RPMI8226 (cell line): Measurements from ENCODE around the gene PPM1L.
"Not testable (repeated sequence)": the region's sequence is repeated elsewhere in the genome, so short reads cannot be mapped to it uniquely, and the experiment has no call there.

Experiments used
- DNase-seq: peaks from one replicate; pipeline ENCODE4 v3.0.0-alpha.2; 2015

Gene PPM1L

DNA sequence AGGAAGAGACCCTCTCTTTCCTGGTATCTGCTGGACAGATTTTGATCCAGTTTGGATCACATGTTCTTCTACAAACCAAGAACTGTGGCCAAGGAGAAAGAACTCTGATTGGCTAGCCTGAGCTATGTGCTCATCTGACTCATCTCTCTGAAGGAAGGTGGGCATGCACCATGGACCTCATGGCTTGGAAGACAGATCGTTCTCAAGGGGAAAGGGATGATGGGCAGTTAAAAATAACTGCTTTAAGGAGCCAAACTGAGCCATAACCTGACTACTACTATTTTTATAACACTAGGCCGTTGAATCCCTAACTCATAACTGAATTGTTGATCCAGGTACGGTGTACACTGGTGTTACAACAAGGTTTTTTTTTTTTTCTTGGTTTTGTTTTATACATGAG lies 236.7 kb downstream of the PPM1L start:
- DNase-seq, result no peak

DNA sequence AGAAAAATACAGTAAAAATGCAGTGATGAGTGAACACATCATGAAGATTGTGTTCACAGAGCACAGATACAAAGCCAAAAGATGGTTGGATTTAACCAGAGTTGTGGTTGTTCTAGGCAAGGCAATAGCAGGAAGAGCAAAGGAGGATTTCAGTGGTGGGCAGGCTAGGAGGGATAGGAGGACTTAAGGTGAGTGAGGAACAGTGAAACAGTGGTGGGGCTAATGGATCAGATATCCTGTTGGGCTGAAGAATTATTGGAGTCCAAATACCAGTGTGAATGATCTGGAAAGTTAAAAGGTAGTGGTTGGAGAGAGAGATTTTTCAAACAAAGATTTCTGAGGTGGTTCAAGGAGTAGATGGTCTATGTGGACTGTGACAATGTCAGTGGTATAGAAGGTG lies 240.8 kb downstream of the PPM1L start:
- DNase-seq, result no peak

DNA sequence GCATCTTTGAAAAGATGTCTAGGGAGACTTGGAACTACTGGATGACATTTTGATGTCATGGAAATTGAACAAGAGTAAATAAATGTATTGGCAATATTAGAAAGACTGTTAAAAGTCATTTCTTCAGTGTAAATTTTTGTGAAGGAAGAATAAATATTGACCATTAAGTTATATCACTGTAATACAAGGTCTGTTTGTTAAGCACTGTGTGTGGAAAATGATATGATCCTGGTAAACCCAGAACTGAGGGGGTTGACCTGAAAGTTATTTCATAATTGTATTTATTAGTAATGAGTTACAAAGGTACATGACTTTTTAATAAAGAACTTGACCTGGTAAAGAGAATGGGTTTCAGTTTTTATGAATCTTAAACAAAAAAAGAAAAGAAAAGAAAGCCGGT lies 242.6 kb downstream of the PPM1L start:
- DNase-seq, result no peak

DNA sequence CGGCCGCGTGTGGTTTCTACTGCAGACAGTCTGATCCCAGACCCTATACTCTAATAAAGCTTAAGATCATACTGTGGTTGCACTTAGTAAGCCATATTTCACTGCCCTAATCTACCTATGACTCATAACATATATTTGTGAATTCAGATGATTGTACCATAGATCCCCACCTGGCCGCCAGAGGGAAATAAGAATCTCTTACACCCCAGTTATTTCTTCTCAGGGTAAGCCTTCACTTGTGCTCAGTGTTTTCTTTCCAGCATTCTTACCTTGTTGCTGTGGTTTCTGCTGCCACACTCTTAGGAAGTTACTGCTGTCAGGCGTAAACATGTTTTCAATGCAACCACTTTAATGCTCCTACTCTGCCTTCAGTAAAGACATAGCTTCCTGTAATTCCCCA lies 243.2 kb downstream of the PPM1L start:
- no peak for DNase-seq

DNA sequence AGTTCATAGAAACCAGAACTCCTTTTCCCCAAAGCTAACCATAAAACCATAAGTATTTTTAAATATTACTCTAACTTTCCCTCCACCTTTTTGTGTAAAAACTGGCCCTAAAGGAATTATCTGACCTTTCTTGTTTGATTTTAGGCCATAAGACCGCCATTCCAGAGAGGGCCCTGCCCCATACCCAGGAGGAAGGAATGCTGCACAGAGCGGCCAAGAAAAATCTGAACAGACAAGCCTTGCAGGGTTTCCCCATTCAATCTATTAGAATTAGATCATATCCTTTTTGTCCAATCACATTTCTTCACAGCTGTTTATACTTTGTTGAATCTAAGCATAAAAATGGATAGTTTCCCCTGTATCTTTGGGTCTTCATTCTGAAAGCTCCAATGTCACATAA lies 252.1 kb downstream of the PPM1L start:
- DNase-seq, result no peak

DNA sequence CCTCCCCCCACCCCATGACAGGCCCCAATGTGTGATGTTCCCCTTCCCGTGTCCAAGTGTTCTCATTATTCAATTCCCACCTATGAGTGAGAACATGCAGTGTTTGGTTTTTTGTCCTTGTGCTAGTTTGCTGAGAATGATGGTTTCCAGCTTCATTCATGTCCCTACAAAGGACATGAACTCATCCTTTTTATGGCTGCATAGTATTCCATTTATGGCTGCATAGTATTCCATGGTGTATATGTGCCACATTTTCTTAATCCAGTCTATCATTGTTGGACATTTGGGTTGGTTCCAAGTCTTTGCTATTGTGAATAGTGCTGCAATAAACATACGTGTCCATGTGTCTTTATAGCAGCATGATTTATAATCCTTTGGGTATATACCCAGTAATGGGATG lies 254.1 kb downstream of the PPM1L start:
- not testable (repeated sequence) for DNase-seq

DNA sequence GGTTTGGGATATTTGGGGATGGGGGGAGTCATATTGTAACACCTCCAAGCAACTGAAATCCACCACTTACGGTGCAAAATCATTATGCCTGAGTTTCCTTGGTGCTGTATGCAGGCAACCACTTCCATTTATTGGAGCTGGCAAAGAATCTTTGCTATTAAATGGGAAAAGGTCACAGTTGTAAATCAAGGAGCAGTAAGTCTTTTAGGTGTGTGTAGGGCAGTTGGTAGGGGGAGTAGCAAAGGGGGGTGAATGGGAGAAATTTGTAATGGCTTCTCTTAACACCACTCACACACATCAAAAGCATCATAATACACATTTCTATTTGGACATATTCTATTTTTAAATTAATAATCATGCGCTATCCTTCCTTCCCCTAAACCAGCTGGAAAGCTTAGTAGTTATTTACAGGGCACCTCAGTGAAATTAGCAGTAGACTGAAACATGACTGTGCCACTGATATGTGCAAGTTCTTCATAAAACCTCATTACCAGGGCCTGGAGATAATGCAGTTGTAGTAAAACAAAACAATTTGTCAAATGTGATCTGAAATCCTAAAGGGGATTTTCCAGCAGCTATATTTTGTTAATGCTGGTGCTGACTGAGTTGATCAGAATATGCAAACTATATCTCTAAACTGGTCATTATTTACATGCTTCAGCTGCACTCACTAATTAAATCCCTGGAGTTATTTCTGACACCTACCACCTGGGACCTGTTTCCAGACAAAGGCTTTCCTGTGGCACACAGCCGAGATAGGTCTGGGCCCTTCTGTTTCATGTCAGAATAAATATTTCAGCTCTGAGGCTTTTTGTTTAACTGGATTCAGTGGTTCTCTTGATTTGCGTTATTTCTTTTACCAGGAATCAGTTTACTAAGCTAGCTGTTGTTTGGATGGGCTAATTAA lies 259.1 kb downstream of the PPM1L start:
- no peak for DNase-seq

DNA sequence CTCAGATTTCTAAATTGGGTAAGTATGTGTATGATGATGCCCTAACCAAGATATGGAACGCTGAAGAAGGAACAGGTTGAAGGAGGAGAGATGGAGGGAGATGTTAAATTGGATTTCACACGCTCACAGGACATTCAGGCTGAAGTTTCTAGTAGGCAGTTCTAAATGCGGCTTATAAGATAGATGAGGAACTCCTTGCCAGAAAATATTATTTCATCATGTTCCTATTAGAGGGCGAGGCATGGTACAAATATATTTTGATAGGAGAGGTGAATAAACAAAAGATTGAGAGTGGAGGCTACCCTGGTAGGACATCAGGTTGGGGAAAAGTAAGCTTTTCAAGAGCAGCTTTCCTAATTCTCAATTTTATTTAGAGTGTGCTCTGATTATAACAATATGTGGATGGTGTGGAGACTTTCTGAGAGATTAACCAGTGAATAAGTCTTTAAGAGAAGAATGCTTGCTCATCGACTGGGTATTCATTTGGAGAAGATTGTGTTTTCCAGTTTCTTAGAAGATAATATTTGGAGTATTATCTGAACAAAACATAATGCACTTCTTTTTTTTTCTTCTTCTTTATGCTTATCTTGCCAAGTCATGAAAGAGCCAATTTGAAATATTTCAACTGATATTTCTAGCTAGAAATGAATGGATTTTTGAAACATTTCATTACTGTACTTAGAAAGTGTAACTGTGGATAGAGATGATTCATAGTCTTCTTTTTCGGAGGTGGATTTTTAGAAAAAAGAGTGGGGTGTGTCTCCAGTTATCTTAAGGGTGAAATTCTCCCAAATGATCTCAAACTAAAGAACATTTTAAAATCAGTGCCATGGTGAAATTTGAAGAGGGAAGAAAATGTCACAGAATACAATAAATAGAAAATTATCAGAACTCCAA lies 260.6 kb downstream of the PPM1L start:
- DNase-seq, result no peak

DNA sequence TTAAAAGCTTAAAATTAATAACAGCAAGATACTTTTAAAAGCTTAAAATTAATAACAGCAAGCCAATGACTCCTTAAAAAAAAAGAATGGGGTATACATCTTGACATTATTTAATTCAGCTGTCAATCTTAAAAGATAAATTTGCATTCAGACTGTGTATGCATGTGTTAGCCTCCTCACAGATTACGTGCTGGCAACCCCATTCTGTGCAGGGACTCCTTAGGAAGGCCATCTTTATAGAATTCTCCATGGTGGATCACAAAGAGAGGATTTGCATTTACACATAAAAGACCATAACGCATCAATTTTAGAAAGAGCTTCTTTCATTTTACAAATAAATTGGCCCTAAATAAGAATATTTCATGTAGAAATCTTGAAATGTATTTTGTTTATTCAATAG lies 261.9 kb downstream of the PPM1L start:
- no peak for DNase-seq

DNA sequence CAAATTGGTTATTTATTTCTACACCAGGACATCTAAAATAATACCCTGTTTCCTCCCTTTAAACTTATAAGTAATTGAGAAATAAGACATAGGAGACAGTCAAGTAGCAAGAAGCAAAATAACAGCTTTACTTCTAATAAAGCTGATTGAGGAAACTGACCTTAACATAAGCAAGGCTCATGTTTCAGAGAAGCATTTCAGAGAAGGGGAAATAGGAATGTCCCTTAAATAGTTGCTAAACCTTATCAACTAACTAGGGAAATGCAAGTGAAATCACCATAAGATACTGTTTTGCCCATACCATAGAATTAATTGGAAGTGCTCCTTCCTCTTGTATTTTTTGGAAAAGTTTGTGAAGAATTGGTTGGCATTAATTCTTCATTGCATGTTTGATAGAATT lies 264.2 kb downstream of the PPM1L start:
- no peak for DNase-seq

DNA sequence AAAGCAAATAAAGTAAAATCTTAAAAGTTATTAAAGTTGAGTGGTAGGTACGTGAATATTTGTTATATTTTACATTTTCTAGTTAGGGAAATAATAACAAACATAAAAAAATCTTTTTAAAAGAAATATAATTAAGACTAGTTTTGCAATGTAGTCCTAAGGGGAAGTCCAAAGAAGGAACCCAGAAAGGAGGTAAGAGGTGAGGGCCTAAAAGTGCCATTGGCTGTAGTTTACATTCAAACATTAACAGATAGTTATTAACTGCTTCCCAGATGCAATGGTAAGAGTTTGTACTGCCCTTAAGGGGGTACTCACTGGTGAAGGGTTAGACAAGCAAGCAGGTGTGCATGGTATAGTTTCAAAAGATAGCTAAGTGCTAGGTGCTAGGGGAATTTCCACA lies 269.9 kb downstream of the PPM1L start:
- no peak for DNase-seq

DNA sequence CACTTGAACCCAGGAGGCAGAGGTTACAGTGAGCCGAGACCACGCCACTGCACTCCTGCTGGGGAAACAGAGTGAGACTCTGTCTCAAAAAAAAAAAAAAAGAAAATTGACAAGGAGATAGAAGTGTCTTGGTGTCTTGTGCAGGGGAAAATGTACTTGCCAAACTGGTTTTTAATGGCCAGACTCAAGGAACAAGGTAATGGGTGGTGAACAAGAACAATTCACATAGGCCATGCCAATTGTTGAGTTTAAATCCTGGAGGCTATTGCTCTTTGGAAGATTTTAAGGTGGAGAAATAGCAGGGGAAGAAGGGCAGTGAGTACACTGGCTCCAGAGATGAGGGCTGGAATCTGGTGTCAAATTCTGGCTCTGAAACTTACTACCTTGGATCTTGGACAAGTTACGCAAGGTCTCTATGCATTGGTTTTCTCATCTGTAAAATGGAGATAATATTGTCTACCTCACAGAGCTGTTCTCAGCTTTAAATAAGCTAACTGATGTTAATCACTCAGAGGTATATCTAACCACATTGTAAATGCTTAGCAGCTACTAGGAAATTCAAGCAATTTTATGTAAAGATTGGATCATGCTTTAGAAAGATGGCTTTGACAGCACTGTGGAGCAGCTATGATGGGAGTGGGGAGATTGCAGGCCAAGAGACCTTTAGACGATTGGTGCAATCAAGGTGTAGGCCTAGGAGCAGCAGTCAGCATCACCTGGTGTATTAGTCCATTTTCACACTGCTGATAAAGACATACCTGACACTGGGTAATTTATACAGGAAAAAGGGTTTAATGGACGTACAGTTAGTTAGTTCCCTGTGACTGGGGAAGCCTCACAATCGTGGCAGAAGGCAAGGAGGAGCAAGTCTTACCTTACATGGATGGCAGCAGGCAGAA lies 270.8 kb downstream of the PPM1L start:
- DNase-seq, result no peak

DNA sequence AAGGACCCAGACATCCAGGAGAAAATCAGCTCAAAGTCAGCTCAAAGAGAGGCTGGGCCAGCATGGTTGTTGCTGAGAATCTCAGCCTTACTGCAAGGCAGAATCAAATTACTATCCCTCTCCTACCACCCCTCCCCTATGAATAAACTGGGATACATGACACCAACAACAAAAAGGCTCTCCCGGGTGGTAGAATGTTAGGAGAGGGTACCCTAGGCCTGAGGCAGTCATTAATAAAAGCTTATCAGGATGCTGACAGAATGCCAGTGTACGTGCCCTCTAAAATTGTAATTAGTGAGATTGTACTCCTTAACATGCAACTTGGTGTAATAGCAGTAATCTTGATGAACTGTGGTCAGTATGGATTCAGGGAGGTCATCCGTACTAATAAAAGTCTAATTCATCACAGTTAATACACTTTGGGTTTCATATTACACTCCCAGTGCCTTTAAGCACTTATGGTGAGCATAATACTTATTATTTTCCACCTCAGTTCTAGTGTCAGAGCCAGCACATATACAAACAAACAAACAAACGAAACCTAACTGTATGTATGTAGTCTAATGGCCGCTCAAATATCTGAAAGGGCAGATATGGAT lies 272.6 kb downstream of the PPM1L start:
- DNase-seq, result no peak

DNA sequence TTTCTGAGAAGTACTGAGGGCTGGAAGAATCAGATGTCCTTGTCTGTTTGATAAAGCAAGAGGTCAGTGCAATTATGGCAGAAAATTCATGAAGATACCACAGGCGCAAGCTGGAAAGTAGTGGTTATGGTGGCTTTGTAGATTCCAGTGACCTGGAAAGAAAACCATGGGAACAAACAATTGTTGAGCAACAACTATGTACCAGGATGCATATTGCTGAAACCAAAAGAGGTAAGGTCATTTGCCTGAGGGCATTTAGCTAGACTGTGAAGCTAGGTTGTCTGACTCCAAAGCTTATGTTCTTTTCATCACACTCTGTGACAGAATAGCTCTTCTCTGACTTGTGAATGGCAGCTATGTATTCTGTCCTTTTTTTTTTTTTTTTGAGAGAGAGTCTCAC lies 275.1 kb downstream of the PPM1L start:
- no peak for DNase-seq

DNA sequence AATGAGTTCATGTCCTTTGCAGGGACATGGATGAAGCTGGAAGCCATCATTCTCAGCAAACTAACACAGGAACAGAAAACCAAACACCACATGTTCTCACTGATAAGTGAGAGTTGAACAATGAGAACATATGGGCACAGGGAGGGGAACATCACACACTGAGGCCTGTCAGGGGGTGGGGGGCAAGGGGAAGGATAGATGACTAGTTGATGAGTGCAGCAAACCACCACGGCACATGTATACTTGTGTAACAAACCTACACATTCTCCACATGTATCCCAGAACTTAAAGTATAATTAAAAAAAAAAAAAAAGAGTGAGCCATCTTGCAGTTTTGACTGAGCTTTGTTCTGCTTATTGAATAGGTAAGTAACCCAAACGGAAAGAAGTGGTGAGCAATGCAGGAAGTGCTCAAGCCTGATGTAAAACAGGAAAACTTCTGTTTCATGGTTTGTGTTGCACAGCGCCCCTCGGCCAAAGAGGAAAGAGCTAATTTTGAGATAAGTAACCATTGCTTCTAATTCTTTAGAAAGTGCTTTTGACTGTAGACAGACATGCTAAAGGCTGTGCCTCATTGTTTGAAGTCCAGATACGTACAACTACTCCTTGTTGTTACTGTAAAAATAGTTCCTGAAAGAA lies 279.0 kb downstream of the PPM1L start:
- not testable (repeated sequence) for DNase-seq

DNA sequence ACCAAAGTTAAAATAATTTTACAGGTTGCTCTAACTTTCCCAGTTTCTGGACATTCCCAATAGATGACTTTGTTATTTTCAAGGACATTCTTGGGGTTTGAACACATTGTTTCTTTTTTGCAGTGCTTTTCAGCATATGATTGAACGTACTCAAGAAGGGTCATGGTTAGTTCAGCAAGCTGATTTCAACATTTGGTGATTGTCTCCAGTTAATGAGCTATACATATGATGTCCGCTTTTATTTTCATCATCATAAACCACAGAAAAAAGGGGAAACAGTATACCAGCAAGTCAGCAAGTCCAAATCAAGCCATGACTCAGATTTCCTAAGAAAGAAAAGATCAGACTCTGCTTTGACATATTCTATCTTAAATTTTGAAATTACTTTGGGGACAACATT lies 279.7 kb downstream of the PPM1L start:
- no peak for DNase-seq

DNA sequence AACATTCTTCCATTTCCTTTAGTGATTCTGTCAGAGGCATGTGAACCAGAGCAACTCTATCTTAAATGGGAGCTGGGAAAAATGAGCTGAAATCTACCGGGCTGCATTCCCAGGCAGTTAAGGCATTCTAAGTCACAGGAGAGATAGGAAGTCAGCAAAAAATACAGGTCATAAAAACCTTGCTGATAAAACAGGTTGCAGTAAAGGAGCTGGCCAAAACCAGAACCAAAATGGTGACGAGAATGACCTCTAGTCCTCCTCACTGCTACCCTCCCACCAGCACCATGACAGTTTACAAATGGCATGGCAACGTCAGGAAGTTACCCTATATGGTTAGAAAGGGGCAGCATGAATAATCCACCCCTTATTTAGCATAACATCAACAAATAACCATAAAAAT lies 282.7 kb downstream of the PPM1L start:
- DNase-seq, result no peak

DNA sequence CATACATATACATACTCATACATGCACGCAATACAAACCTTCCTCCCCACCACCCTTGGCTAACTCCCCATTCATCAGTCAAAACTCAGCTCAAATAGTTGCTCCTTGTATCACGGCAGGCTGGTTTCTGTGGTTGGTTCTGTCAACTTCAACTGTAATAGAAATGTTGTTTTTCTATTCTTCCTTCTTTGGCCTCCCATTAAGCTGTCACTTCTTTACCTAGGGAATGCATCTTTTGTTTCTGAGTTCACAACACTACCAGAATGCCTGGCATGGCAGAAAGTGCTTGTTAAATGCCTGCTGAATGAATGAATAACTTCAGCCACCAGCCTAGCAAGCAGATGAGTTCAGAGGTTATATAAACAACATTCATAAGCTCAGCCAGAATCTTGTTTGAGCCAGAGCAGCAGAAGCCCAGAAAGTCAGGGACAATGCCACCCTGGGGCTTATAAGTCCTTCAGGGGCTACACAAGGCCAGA lies 286.0 kb downstream of the PPM1L start:
- no peak for DNase-seq

DNA sequence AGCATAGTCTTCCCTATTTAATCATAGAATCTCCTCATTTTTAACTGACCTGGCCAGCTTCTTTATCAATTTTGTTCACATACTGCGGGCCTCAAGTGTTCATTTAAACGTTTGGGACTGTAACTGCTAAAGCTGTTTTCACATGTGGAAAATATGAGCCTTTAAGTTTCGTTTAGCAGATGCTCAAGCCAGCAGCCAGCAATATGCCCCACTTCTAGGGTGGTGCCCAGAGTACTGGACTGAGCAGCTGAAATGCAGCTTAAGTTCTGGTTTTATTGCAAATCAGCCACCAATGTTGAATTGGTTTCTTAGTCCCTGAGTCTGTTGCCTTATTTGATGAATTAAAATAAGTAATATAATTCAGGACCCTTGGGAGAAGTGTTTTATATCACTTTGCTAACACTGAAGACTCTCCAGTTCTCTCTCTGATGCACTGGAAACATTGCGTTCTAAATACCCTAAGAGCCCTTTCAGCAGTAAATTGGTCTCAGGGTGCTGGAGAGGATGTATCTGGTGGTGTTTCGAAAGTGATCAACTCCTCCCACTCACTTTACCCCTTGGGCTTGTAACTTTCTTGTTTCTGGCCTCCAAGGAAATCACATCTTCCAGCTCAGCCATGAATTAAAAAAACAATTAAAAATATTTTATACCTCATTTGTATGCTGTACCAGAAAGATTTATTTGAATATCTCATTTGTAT lies 287.5 kb downstream of the PPM1L start:
- DNase-seq, result no peak

DNA sequence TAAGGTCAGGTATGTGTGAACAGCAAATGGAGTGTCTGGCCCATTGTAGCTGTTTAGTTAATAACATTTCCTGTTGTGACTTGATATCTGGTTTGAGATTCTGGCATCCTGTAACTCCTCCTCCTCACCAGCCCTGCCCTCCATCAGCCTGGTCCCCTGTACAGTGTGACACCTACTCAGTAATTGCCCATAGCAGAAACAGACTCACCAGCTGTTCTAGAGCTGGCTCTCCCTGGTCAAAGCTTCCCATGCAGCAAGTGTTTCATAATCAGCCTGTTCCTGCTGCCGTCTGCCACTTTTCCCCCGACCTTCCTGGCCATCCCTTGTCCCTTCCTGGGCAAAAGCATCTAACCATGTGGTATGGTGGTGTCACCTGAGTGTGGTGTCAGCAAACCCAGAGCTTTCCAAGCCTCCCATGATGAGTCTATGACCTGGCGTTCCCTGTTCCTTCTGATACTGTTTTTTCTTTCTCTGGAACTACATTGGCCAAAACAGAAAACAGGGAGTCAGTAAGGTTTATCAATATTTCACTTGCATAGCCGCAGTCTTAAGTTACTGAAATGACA lies 293.7 kb downstream of the PPM1L start:
- DNase-seq, result no peak

DNA sequence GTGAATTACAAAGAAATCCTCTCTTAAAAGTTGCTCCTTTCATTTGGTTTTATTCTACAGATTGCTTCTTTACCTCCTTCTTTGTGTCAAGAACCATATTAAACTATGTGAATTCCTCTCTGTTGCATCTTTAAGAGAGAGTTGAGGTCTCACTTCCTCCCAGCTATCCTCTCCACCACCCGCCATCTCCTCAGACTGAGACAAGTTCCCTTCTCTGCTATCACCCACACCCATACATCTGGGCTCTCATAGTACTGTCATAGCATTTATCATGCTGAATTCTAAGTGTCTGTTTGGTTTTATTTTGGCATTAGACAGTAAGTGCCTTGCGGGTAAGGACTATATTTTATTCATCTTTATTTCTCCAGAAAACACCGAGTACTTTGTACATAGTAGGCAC lies 294.9 kb downstream of the PPM1L start:
- no peak for DNase-seq
